Placental pericyte (primary cell): Measurements from ENCODE around the gene CSNK1A1. TPM values are rescaled to one million over a fixed set of nuclear protein-coding genes. Genes with fewer than 3 reads are reported as not detected.

Experiments
- total RNA-seq: library from RNA; depleted of rRNA; stranded (reverse); fragments of >200 nt; gene quantifications from 2 replicates; pipeline ENCODE4 v1.2.3, GENCODE V29; 2012

The CSNK1A1 gene
- total RNA-seq = 339 and 406 TPM in 2 replicates

GRCh38 chr5:149551227-149552037 is at the start of gene CSNK1A1:
TSS of gene CSNK1A1 (minus strand) at chr5:149551439. CDS start at chr5:149550964, 475 bp downstream.

GRCh38 chr5:149581192-149581861 is 30.1 kb upstream of the CSNK1A1 start, which contains the start of gene ARHGEF37:
TSS of gene ARHGEF37 (plus strand) at chr5:149581498. CDS start at chr5:149597770, 16,272 bp downstream.

Other genes with a start within 250 kb of the CSNK1A1 start
- 35.0 and 35.9 TPM in 2 replicates for gene GRPEL2, start 205.9 kb downstream of the CSNK1A1 start, total RNA-seq
- 7.0 and 8.2 TPM in 2 replicates for gene PCYOX1L, start 193.4 kb downstream of the CSNK1A1 start, total RNA-seq
- gene IL17B, start 172.1 kb downstream of the CSNK1A1 start, total RNA-seq = 0.66 and 0.72 TPM in 2 replicates
- gene ARHGEF37, start 30.1 kb upstream of the CSNK1A1 start, total RNA-seq = 0.44 and 1.0 TPM in 2 replicates
- 0.44 and 1.4 TPM in 2 replicates for gene PPARGC1B, start 178.9 kb upstream of the CSNK1A1 start, total RNA-seq